Kidney (tissue), 14 donors: ENCODE data around the gene STXBP5. TPM values are rescaled to one million over a fixed set of nuclear protein-coding genes. Genes with fewer than 3 reads are reported as not detected.

Experiments used
- DNase-seq, 5 donors: peaks; one replicate each; pipeline ENCODE4 v3.0.0-alpha.2; 2013 to 2020
- FAIRE-seq: peaks from 2 replicates; lab custom pipeline; 2012; peaks lifted over from hg19 to GRCh38; lab: Jason Lieb, UNC
- H3K27ac ChIP-seq, 2 donors: one replicate each; pipeline ENCODE4 v1.7.0; 2013; ENCODE audit warnings: low read depth in 2 of 2, low read length in 2 of 2, inconsistent platforms in 1 of 2
- H3K27me3 ChIP-seq: one replicate; pipeline ENCODE4 v1.7.1; 2013; ENCODE audit warnings: low read length, inconsistent platforms; ENCODE audit not compliant: control insufficient read depth, insufficient read depth
- H3K36me3 ChIP-seq, 3 donors: one replicate each; pipeline versions ENCODE4 v1.7.0 to v1.7.1; 2013; ENCODE audit warnings: low read length in 3 of 3, control low read depth in 1 of 3, inconsistent platforms in 1 of 3; ENCODE audit not compliant: insufficient read depth in 3 of 3, control insufficient read depth in 2 of 3
- H3K4me1 ChIP-seq, 3 donors: one replicate each; pipeline versions ENCODE4 v1.7.0 to v1.7.1; 2013; ENCODE audit warnings: low read length in 3 of 3, inconsistent platforms in 1 of 3, low read depth in 1 of 3; ENCODE audit not compliant: control insufficient read depth in 2 of 3, insufficient read depth in 2 of 3
- H3K4me3 ChIP-seq, 3 donors: one replicate each; pipeline versions ENCODE4 v1.7.0 to v1.8.1; 2013; ENCODE audit warnings: low read length in 3 of 3, control low read depth in 1 of 3, inconsistent platforms in 1 of 3
- H3K9ac ChIP-seq, 3 donors: one replicate each; pipeline versions ENCODE4 v1.7.0 to v1.7.1; 2013; ENCODE audit warnings: low read length in 3 of 3, control low read depth in 1 of 3, inconsistent platforms in 1 of 3
- H3K9me3 ChIP-seq, 3 donors: one replicate each; pipeline versions ENCODE4 v1.7.0 to v1.7.1; 2013; ENCODE audit warnings: low read length in 3 of 3, control low read depth in 1 of 3, inconsistent platforms in 1 of 3; ENCODE audit not compliant: control insufficient read depth in 2 of 3, insufficient read depth in 1 of 3
- intact Hi-C: fragments of 100-400 bp; cut with DNase I; formaldehyde crosslinking; loops from one replicate; pipeline ENCODE4 v1.11.1; 2022
- polyA plus RNA-seq: library from polyadenylated mRNA; stranded (reverse); fragments of 350-450 nt; fragmentation: Illumina TruSeq; extraction: RNeasy Lipid Tissue Mini Kit (QIAGEN cat#74804); gene quantifications from one replicate; pipeline ENCODE4 v1.2.3, GENCODE V29; 2014; ENCODE audit warnings: low read depth, low replicate concordance; ENCODE audit not compliant: insufficient read depth
- total RNA-seq: library from RNA; stranded (reverse); fragmentation: NEBNext Ultra II Directional; extraction: Animal tissue kit (Norgen Biotek cat#: 25700); gene quantifications from one replicate; pipeline ENCODE4 v1.2.1, GENCODE V29; 2021
- TF ChIP-seq, protein P1 (sequence below): IDR thresholded peaks from 3 replicates; pipeline ENCODE4 v1.5.1; 2012; ENCODE audit warnings: mild to moderate bottlenecking, moderate library complexity, borderline replicate concordance; ENCODE audit not compliant: insufficient read depth; ENCODE audit errors: extremely low read depth
- donor health status: control.
- donor health status: control.
- donor health status: control.
- donor health status: control.
- donor health status: control.
- donor health status: DM: yes; HTN: yes; CAD: no.
- donor health status: Normal renal cell carcinoma (clear cell type).

STXBP5 gene
- total and polyA plus RNA-seq, 2 donors from 2014 or later, result 2.0 to 13.6 TPM

DNA sequence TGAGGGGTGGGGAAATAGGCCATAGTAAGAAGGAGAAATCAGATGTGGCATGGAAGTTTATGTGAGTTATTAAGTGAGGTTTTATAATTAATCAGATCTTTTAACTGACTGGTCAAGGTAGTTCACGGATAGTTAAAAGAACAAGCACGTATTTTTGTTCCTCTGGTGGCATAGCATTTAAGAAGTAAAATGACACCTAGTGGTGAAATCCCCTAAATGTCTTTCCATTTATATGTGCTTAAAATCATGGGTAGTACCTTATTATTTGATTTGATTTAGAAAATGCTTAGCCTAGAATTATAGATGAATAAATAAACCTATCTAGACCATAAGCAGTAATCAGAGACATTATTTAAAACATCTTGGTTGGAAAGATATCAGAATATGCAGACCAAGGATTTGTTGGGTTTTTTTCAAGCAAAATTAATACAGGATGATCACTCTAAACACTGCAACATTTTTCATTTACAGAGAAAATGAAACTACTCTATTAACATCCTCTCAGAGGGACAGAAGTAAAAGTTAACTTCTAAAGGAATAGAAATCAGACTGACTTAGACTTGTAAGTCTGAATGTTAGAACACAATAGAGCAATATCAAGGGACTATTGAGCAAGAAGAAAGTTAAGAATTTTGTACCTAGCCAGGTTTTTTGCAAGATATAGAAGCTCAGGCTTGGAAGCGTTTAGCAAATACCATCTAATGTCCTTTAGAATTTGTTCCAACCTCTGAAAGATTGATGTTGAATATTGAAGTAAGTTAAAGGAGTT, 81.1 kb downstream of the STXBP5 start:
- peak in 2 of 5 donors; percentile 47 to 57 for DNase-seq
- TF ChIP-seq, protein P1, sequence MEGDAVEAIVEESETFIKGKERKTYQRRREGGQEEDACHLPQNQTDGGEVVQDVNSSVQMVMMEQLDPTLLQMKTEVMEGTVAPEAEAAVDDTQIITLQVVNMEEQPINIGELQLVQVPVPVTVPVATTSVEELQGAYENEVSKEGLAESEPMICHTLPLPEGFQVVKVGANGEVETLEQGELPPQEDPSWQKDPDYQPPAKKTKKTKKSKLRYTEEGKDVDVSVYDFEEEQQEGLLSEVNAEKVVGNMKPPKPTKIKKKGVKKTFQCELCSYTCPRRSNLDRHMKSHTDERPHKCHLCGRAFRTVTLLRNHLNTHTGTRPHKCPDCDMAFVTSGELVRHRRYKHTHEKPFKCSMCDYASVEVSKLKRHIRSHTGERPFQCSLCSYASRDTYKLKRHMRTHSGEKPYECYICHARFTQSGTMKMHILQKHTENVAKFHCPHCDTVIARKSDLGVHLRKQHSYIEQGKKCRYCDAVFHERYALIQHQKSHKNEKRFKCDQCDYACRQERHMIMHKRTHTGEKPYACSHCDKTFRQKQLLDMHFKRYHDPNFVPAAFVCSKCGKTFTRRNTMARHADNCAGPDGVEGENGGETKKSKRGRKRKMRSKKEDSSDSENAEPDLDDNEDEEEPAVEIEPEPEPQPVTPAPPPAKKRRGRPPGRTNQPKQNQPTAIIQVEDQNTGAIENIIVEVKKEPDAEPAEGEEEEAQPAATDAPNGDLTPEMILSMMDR, result peak; percentile 49
- Histone ChIP-seq H3K9ac (no peak overlapping the region), H3K36me3 (no peaks in the 10 kb centered on the region), H3K4me1 (peaks cover 0 to 5% (median 2%) of the 10 kb centered on the region in 3 donors), H3K27ac (no peak overlapping the region), H3K27me3 (no peaks in the 10 kb centered on the region), H3K4me3 (peak overlapping the region in 1 of 3 donors; percentile 34), H3K9me3 (no peaks in the 10 kb centered on the region)
- intact Hi-C loops, result no loop called here
- peak; percentile 97 for FAIRE-seq

DNA sequence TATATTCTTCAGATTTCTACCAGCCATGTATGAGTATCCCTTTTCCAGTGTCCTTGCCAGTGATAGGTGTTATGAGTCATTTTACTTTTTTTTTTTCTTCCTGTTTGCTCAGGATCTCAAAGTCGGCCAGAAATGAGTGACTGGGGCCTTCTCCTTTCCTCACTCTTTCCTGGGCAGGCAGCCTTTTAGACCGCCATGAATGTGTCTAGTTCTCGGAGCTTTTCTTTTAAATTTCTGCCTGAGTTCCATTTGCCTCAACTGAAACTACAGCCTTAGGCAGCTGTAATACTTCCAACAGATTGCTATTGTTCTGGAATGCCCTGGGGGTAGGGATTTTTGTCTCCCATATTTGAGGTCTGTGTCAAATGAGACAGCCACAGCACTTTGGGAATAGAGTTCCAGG, 83.7 kb downstream of the STXBP5 start:
- FAIRE-seq (no peak), DNase-seq (no peak)
- intact Hi-C loops, result no loop called here

DNA sequence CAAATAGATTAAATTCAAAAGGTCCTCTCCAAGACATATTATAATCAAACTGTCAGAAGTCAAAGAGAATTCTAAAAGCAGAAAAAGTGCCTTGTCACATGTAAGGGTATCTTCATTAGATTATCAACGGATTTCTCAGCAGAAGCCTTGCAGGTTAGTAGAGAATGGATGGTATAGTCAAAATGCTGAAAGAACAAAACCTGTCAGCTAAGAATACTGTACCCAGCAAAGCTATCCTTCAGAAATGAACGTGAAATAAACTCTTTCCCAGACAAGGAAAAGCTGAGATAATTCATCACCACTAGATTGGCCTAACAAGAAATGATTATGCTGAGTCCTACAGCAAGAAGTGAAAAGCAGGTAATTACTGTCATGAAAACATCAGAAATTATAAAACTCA, 92.9 kb downstream of the STXBP5 start:
- Histone ChIP-seq H3K4me1 (no peaks in the 10 kb centered on the region), H3K27ac (no peak overlapping the region), H3K9ac (no peak overlapping the region), H3K9me3 (peaks cover 0 to 4% (median 0%) of the 10 kb centered on the region in 3 donors), H3K27me3 (no peaks in the 10 kb centered on the region), H3K4me3 (no peak overlapping the region), H3K36me3 (no peaks in the 10 kb centered on the region)
- intact Hi-C loops, result no loop called here
- TF ChIP-seq, protein P1, result no peak
- no peak for FAIRE-seq
- no peak for DNase-seq

More for the DNA sequence above, 83.7 kb downstream of the STXBP5 start:
- Histone ChIP-seq H3K27me3 (no peaks in the 10 kb centered on the region), H3K27ac (no peak overlapping the region), H3K9me3 (no peaks in the 10 kb centered on the region), H3K36me3 (no peaks in the 10 kb centered on the region), H3K4me3 (no peak overlapping the region), H3K9ac (no peak overlapping the region), H3K4me1 (peaks cover 0 to 5% (median 2%) of the 10 kb centered on the region in 3 donors)
- TF ChIP-seq, protein P1, result no peak
